Ectodermal cell (in vitro differentiated cells): ENCODE results near the gene SSU72.

Experiments used
- H3K27ac ChIP-seq: 2 replicates; pipeline ENCODE4 v1.7.0; 2013; ENCODE audit warnings: mild to moderate bottlenecking, low read depth, low read length; ENCODE audit not compliant: insufficient read depth, poor library complexity, severe bottlenecking
- H3K27me3 ChIP-seq: 2 replicates; pipeline ENCODE4 v1.7.0; 2013; ENCODE audit warnings: mild to moderate bottlenecking, low read length; ENCODE audit not compliant: insufficient read depth, control insufficient read depth, poor library complexity, severe bottlenecking
- H3K36me3 ChIP-seq: one replicate; pipeline ENCODE4 v1.7.0; 2013; ENCODE audit warnings: low read length; ENCODE audit not compliant: control insufficient read depth, insufficient read depth
- H3K4me1 ChIP-seq: one replicate; pipeline ENCODE4 v1.7.0; 2013; ENCODE audit warnings: low read length; ENCODE audit not compliant: control insufficient read depth, insufficient read depth
- H3K4me3 ChIP-seq: 2 replicates; pipeline ENCODE4 v1.7.0; 2013; ENCODE audit warnings: low read depth, low read length, control low read depth; ENCODE audit not compliant: insufficient read depth
- H3K9me3 ChIP-seq: 2 replicates; pipeline ENCODE4 v1.7.0; 2013; ENCODE audit warnings: mild to moderate bottlenecking, low read length, moderate library complexity; ENCODE audit not compliant: control insufficient read depth
- WGBS, 2 experiments: methylation state at CpG; one replicate each; pipeline ENCODE4 v1.1.7; 2013; ENCODE audit warnings: missing lambda C conversion rate in 2 of 2; 5-methylcytosine and 5-hydroxymethylcytosine counted together

SSU72 gene

GRCh38 chr1:1550591-1551432 lies 23.9 kb downstream of the SSU72 start:
- Histone ChIP-seq H3K9me3 (no peaks in the 10 kb centered on the region), H3K4me1 (peaks cover 4% of the 10 kb centered on the region), H3K27me3 (no peaks in the 10 kb centered on the region), H3K27ac (no peak overlapping the region), H3K36me3 (no peaks in the 10 kb centered on the region), H3K4me3 (no peak overlapping the region)
- 86% methylated on average over 15 of the region's 15 CpGs for WGBS, 2 experiments

- Histone ChIP-seq H3K27me3 (no peaks in the 10 kb centered on the region), H3K36me3 (no peaks in the 10 kb centered on the region), H3K4me3 (no peak overlapping the region), H3K4me1 (peaks cover 4% of the 10 kb centered on the region), H3K9me3 (no peaks in the 10 kb centered on the region), H3K27ac (no peak overlapping the region)
- 94 to 96% methylated on average over 5 of the region's 7 CpGs for WGBS, 2 experiments
Observed at GRCh38 chr1:1550087-1550486, 24.6 kb downstream of the SSU72 start.

GRCh38 chr1:1548591-1548990 lies 26.1 kb downstream of the SSU72 start:
- no peak overlapping the region for H3K4me3 ChIP-seq
- H3K27me3 ChIP-seq, result no peaks in the 10 kb centered on the region
- H3K36me3 ChIP-seq, result no peaks in the 10 kb centered on the region
- WGBS, 2 experiments, result 91 to 94% methylated on average over 14 of the region's 14 CpGs
- no peaks in the 10 kb centered on the region for H3K4me1 ChIP-seq
- H3K27ac ChIP-seq, result no peak overlapping the region
- no peaks in the 10 kb centered on the region for H3K9me3 ChIP-seq

GRCh38 chr1:1547476-1547875 lies 27.2 kb downstream of the SSU72 start:
- Histone ChIP-seq H3K9me3 (no peaks in the 10 kb centered on the region), H3K36me3 (peaks cover 5% of the 10 kb centered on the region), H3K4me1 (no peaks in the 10 kb centered on the region), H3K27ac (no peak overlapping the region), H3K4me3 (no peak overlapping the region), H3K27me3 (no peaks in the 10 kb centered on the region)
- whole genome bisulfite sequencing, 2 experiments, result 96% methylated on average over 19 of the region's 19 CpGs

GRCh38 chr1:1547011-1547410 lies 27.7 kb downstream of the SSU72 start:
- H3K36me3 ChIP-seq, result peaks cover 8% of the 10 kb centered on the region
- 94 to 95% methylated on average over 8 to 9 of the region's 9 CpGs for WGBS, 2 experiments

GRCh38 chr1:1545946-1546737 lies 28.5 kb downstream of the SSU72 start:
- Histone ChIP-seq H3K9me3 (no peaks in the 10 kb centered on the region), H3K36me3 (peaks cover 8% of the 10 kb centered on the region), H3K27me3 (no peaks in the 10 kb centered on the region), H3K4me1 (no peaks in the 10 kb centered on the region), H3K4me3 (no peak overlapping the region), H3K27ac (no peak overlapping the region)
- WGBS, 2 experiments, result 93 to 95% methylated on average over 23 of the region's 23 CpGs

More at GRCh38 chr1:1547011-1547410, 27.7 kb downstream of the SSU72 start:
- Histone ChIP-seq H3K27ac (no peak overlapping the region), H3K9me3 (no peaks in the 10 kb centered on the region), H3K4me1 (no peaks in the 10 kb centered on the region), H3K4me3 (no peak overlapping the region), H3K27me3 (no peaks in the 10 kb centered on the region)

- Histone ChIP-seq H3K27ac (no peak overlapping the region), H3K9me3 (no peaks in the 10 kb centered on the region), H3K27me3 (no peaks in the 10 kb centered on the region), H3K4me3 (no peak overlapping the region), H3K4me1 (no peaks in the 10 kb centered on the region), H3K36me3 (peaks cover 8% of the 10 kb centered on the region)
- WGBS, 2 experiments, result 95 to 97% methylated on average over 10 of the region's 10 CpGs
Observed at GRCh38 chr1:1544544-1544943, 30.1 kb downstream of the SSU72 start.

- Histone ChIP-seq H3K4me3 (no peak overlapping the region), H3K27me3 (no peaks in the 10 kb centered on the region), H3K36me3 (peaks cover 8% of the 10 kb centered on the region), H3K27ac (no peak overlapping the region), H3K4me1 (peaks cover 7% of the 10 kb centered on the region), H3K9me3 (no peaks in the 10 kb centered on the region)
- WGBS, 2 experiments, result 90 to 93% methylated on average over 19 of the region's 19 CpGs
Observed at GRCh38 chr1:1543706-1544099, 31.0 kb downstream of the SSU72 start.

GRCh38 chr1:1542766-1543705 lies 31.6 kb downstream of the SSU72 start:
- H3K4me3 ChIP-seq, result no peak overlapping the region
- H3K9me3 ChIP-seq, result no peaks in the 10 kb centered on the region
- peaks cover 8% of the 10 kb centered on the region for H3K36me3 ChIP-seq
- 92 to 93% methylated on average over 45 of the region's 45 CpGs for WGBS, 2 experiments
- peaks cover 7% of the 10 kb centered on the region for H3K4me1 ChIP-seq
- no peak overlapping the region for H3K27ac ChIP-seq
- no peaks in the 10 kb centered on the region for H3K27me3 ChIP-seq
